Mesodermal cell (in vitro differentiated cells): ENCODE measurements around the gene ZFAND2B.
"Not testable (repeated sequence)": the region's sequence is repeated elsewhere in the genome, so short reads cannot be mapped to it uniquely, and the experiment has no call there.

Source experiments
- H3K27ac ChIP-seq: 2 replicates; pipeline ENCODE4 v1.7.0; 2013; ENCODE audit warnings: mild to moderate bottlenecking, low read depth, low read length, moderate library complexity; ENCODE audit not compliant: severe bottlenecking
- H3K36me3 ChIP-seq: 2 replicates; pipeline ENCODE4 v1.7.1; 2013; ENCODE audit warnings: mild to moderate bottlenecking, low read length, moderate library complexity; ENCODE audit not compliant: control insufficient read depth, insufficient read depth
- H3K4me1 ChIP-seq: one replicate; pipeline ENCODE4 v1.7.1; 2013; ENCODE audit warnings: mild to moderate bottlenecking, low read length; ENCODE audit not compliant: insufficient read depth, control insufficient read depth, poor library complexity, severe bottlenecking
- H3K4me3 ChIP-seq: 2 replicates; pipeline ENCODE4 v1.7.0; 2013; ENCODE audit warnings: low read length, control low read depth, mild to moderate bottlenecking; ENCODE audit not compliant: insufficient read depth, poor library complexity, severe bottlenecking; ENCODE audit errors: extremely low read depth
- H3K9me3 ChIP-seq: 2 replicates; pipeline ENCODE4 v1.7.1; 2013; ENCODE audit warnings: mild to moderate bottlenecking, low read length, moderate library complexity; ENCODE audit not compliant: control insufficient read depth
- WGBS, 2 experiments: methylation state at CpG; one replicate each; pipeline ENCODE4 v1.1.5; 2013; ENCODE audit warnings: missing lambda C conversion rate in 2 of 2; ENCODE audit not compliant: insufficient coverage in 2 of 2; 5-methylcytosine and 5-hydroxymethylcytosine counted together

Gene ZFAND2B

DNA sequence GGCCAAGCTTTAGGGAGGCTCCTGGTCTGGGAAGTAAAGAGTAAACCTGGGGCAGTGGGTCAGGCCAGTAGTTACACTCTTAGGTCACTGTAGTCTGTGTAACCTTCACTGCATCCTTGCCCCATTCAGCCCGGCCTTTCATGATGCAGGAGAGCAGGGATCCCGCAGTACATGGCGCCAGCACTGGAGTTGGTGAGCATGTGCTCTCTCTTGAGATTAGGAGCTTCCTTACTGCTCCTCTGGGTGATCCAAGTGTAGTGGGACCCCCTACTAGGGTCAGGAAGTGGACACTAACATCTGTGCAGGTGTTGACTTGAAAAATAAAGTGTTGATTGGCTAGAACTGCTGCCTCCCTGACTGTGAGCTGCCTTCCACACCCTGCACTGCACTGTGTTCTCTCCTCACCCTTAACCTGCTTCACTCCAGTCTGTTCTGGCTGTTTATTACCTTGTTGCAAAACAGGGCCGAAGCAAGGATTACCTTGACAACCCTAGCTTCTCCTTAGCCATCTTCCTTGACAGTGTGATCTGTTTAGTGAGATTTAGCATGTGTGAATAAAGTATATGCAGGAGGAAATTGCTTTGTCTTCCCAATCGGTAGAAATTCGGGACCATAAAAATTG, 23.3 kb upstream of the ZFAND2B start:
- Histone ChIP-seq H3K4me1 (peaks cover 6% of the 10 kb centered on the region), H3K4me3 (no peak overlapping the region), H3K27ac (no peak overlapping the region), H3K36me3 (peaks cover 50% of the 10 kb centered on the region), H3K9me3 (no peaks in the 10 kb centered on the region)
- 92 to 96% methylated on average over 2 to 3 of the region's 6 CpGs for WGBS, 2 experiments

DNA sequence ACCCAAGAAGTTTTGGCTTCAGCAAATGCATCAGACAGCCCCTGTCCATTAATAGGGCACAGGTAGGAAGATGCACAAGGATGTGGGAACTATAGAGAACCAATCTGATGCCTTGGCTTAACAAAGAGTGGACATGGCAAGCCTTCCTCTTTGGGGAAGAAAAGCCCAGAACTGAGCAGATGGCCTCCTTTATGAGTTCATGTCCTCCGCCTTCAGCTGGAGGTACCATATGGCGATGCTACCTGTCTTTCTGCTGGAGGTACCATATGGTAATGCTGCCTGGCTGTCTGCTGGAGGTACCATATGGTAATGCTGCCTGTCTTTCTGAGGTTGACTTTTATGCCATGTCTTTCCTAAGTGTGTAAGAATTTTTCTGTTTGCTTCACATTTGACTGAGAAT, 22.5 kb upstream of the ZFAND2B start:
- 85 to 100% methylated on average over 2 of the region's 2 CpGs for WGBS, 2 experiments
- no peak overlapping the region for H3K27ac ChIP-seq
- no peaks in the 10 kb centered on the region for H3K9me3 ChIP-seq
- H3K4me3 ChIP-seq, result no peak overlapping the region
- H3K36me3 ChIP-seq, result peaks cover 50% of the 10 kb centered on the region
- peaks cover 2% of the 10 kb centered on the region for H3K4me1 ChIP-seq

DNA sequence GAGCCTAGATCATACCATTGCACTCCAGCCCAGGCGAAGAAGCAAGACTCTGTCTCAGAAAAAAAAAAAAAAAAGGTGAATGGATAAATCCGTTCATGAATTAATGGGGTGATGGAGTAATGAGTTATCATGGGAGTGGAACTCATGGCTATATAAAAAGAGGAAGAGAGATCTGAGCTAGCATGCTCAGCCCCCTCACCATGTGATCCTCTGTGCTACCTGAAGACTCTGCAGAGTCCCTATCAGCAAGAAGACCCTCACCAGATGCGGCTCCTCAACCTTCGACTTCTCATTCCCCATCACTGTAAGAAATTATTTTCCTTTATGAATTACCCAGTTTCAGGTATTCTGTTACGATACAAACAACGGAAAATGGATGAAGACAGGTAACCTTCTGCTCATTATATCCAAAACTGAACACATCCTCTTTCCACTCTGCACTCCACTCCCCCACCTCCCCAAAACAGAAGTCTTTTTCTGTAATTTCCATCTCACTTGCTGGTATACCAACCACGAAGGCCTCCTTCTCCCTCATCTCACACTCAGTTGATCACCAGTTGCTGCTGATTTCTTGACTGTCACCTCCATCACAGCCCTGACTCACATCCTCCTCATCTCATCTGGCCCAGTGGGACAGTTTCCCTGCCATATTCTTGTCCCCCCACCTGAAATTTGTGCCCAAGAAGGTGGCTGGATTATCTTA, 19.7 kb upstream of the ZFAND2B start:
- Histone ChIP-seq H3K9me3 (no peaks in the 10 kb centered on the region), H3K4me1 (no peaks in the 10 kb centered on the region), H3K27ac (no peak overlapping the region), H3K4me3 (no peak overlapping the region), H3K36me3 (peaks cover 24% of the 10 kb centered on the region)
- 83 to 93% methylated on average over 3 to 5 of the region's 7 CpGs for WGBS, 2 experiments

DNA sequence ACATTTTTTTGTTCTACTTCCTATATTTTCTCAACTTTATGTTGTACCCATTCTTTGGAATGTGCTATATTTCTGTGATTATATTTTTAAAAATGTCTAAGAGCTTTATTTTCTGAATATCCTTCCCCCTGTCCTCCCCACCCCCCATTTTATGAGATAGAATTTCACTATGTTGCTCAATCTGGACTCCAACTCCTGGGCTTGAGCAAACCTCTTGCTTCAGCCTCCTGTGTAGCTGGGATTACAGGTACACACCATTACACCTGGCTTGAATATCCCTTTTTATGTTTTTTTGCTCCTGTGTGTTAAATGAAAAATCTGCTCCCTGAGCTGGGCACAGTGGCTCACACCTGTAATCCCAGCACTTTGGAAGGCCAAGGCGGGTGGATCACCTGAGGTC, 9.2 kb upstream of the ZFAND2B start:
- no peak overlapping the region for H3K27ac ChIP-seq
- H3K4me3 ChIP-seq, result no peak overlapping the region
- WGBS, 2 experiments, result 100% methylated on average over 1 of the region's 1 CpG
- H3K4me1 ChIP-seq, result no peaks in the 10 kb centered on the region
- no peaks in the 10 kb centered on the region for H3K9me3 ChIP-seq
- no peaks in the 10 kb centered on the region for H3K36me3 ChIP-seq

DNA sequence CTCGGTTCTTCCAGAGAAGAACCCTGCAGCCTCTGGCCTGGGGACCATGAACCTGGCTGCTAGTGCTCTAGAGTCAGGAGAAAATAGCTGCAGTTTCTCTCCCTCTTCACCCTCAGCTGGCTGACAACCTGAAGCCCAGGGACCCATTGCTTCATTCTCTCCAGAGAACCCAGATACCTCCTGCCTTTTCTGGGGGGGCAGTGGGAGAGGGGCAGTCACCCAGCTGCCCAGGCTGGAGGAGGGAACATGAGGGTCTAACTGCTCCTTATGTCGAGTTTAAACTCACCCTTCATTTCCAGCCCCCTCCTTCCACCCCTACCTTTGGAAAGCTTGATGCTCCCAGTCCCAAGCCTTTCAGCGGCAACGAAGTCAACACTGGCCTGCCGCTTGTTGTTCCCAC, 7.6 kb upstream of the ZFAND2B start:
- 80 to 88% methylated on average over 5 of the region's 5 CpGs for WGBS, 2 experiments
- H3K36me3 ChIP-seq, result no peaks in the 10 kb centered on the region
- H3K4me1 ChIP-seq, result no peaks in the 10 kb centered on the region
- H3K27ac ChIP-seq, result no peak overlapping the region
- no peaks in the 10 kb centered on the region for H3K9me3 ChIP-seq
- no peak overlapping the region for H3K4me3 ChIP-seq

DNA sequence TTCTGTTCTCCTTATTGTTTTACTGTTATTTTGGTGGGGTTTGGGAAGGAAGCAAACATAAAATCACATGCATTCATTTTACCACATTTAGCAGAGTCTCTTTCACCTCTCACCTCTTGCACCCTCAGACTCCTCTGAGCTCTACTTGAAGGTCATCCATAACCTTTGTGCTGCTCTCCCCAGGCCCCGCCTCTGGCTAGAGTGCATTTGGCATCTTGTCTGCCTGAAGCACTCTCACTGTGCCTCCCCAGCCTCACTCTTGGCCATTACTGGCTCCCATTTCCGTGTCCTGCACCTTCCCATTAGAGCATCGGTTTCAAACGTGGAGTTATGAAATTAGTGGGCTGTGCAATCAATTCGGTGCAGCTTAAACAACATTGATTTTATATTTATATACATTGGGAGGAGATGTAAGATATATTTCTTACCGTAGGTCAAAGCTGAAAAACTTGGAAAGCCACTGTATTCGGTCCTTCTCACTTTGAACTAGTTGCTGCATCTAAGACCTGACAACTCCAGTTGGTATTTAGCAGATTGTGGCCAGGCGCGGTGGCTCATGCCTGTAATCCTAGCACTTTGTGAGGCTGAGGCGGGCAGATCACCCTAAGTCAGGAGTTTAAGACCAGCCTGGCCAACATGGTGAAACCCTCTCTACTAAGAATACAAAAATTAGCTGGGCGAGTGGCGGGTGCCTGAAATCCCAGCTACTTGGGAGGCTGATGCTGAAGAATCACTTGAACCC, 6.9 kb upstream of the ZFAND2B start:
- Histone ChIP-seq H3K27ac (no peak overlapping the region), H3K4me3 (no peak overlapping the region), H3K9me3 (no peaks in the 10 kb centered on the region), H3K36me3 (no peaks in the 10 kb centered on the region), H3K4me1 (no peaks in the 10 kb centered on the region)
- 88 to 94% methylated on average over 6 to 10 of the region's 12 CpGs for WGBS, 2 experiments

DNA sequence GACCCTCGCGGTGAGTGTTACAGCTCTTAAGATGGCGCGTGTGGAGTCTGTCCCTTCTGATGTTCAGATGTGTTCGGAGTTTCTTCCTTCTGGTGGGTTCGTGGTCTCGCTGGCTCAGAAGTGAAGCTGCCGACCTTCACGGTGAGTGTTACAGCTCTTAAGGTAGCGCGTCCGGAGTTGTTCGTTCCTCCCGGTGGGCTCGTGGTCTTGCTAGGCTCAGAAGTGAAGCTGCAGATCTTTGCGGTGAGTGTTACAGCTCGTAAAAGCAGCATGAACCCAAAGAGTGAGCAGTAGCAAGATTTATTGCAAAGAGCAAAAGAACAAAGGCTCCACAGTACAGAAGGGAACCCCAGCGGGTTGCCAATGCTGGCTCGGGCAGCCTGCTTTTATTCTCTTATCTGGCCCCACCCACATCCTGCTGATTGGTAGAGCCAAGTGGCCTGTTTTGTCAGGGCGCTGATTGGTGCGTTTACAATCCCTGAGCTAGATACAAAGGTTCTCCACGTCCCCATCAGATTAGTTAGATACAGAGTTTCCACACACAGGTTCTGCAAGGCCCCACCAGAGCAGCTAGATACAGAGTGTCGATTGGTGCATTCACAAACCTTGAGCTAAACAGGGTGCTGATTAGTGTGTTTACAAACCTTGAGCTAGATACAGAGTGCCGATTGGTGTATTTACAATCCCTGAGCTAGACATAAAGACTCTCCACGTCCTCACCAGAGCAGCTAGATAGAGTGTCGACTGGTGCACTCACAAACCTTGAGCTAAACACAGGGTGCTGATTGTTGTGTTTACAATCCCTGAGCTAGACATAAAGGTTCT, 5.9 kb upstream of the ZFAND2B start:
- not testable (repeated sequence) for H3K4me3 ChIP-seq, H3K27ac ChIP-seq, H3K9me3 ChIP-seq, H3K36me3 ChIP-seq, H3K4me1 ChIP-seq
- 93 to 96% methylated on average over 18 to 19 of the region's 26 CpGs for WGBS, 2 experiments

DNA sequence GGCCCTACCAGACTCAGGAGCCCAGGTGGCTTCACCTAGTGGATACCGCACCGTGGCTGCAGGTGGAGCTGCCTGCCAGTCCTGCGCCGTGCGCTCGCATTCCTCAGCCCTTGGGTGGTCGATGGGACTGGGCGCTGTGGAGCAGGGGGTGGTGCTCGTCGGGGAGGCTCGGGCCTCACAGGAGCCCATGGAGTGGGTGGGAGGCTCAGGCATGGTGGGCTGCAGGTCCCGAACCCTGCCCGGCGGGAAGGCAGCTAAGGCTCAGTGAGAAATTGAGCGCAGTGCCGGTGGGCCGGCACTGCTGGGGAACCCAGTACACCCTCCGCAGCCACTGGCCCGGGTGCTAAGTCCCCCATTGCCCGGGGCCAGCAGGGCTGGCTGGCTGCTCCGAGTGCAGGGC, 5.3 kb upstream of the ZFAND2B start:
- 97 to 100% methylated on average over 3 to 14 of the region's 21 CpGs for WGBS, 2 experiments
- H3K36me3 ChIP-seq, H3K27ac ChIP-seq, H3K4me3 ChIP-seq, H3K9me3 ChIP-seq, H3K4me1 ChIP-seq: not testable (repeated sequence)

DNA sequence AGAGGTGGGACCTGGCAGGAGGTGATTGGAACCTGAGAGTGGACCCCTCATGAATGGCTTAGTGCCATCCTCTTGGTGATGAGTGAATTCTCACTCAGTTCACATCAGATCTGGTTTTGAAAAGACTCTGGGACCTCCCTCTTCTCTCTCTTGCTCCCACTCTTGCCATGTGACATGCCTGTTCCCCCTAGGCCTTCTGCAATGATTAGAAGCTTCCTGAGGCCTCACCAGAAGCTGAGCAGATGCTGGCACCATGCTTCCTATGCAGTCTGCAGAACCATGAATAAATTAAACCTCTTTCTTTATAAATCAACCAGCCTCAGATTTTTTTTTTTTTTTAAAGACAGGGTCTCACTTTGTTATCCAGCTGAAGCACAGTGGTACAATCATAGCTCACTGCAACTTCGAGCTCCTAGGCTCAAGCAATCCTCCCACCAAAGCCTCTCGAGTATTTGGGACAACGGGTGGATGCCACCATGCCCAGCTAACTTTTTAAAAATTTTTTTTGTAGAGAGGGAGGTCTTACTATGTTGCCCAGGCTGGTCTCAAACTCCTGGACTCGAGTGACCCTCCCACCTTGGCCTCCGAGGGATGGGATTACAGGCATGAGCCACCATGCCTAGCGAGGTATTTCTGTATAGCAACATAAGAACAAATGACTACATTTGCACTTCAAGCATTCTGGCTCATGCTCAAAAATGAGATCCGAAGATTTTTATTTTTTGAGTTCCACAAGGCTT, 2.0 kb upstream of the ZFAND2B start:
- no peaks in the 10 kb centered on the region for H3K9me3 ChIP-seq
- WGBS, 2 experiments, result 90 to 100% methylated on average over 2 to 6 of the region's 7 CpGs
- no peak overlapping the region for H3K4me3 ChIP-seq
- peaks cover 17% of the 10 kb centered on the region for H3K36me3 ChIP-seq
- no peak overlapping the region for H3K27ac ChIP-seq
- peaks cover 7% of the 10 kb centered on the region for H3K4me1 ChIP-seq

DNA sequence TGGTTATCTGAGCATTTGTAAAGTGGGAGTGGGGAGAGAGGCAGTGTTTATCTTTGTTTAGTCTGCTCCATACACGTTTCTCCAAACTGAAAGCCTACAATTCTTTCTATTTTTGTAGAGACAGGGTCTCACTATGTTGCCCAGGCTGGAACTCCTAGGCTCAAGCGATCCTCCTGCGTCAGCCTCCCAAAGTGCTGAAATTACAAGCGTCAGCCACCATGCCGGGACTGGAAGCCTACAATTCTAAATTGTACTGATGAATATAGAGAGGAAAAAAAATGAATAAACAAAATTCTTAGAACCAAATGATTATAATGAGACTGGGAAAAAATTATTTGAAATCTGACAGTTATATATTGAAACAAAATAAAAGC, 1.4 kb upstream of the ZFAND2B start:
- 100% methylated on average over 1 of the region's 5 CpGs; no CpG with 5 or more reads in 1 of the 2 experiments for WGBS, 2 experiments
- Histone ChIP-seq H3K4me3 (no peak overlapping the region), H3K4me1 (peaks cover 7% of the 10 kb centered on the region), H3K36me3 (peaks cover 20% of the 10 kb centered on the region), H3K27ac (no peak overlapping the region), H3K9me3 (no peaks in the 10 kb centered on the region)
